Epidermal melanocyte (primary cell): ENCODE data around the gene DISP2.
A peak's percentile ranks its signal among the peaks of the same experiment; 100 is the strongest.

Source experiments
- DNase-seq: peaks from one replicate; pipeline ENCODE4 v3.0.0; 2011; ENCODE audit warnings: low spot score; ENCODE audit not compliant: insufficient read length

Gene DISP2

GRCh38 chr15:40357723-40358470 is at the start of gene DISP2:
Gene DISP2, plus strand, starts transcription at chr15:40358219. Its CDS starts 103 bp downstream, at chr15:40358322.
- DNase-seq, result peak; percentile 98

- DNase-seq, result no peak
These were observed 48.6 kb upstream of the DISP2 start for GRCh38 chr15:40309344-40309862.

- no peak for DNase-seq
These were observed 47.7 kb upstream of the DISP2 start for GRCh38 chr15:40310001-40310959.

- DNase-seq, result no peak
These were observed 47.0 kb upstream of the DISP2 start for GRCh38 chr15:40310993-40311392.

- no peak for DNase-seq
These were observed 45.5 kb upstream of the DISP2 start for GRCh38 chr15:40312370-40313158.

- no peak for DNase-seq
These were observed 44.3 kb upstream of the DISP2 start for GRCh38 chr15:40313531-40314398.

- no peak for DNase-seq
These were observed 43.2 kb upstream of the DISP2 start for GRCh38 chr15:40314723-40315276.

GRCh38 chr15:40316931-40317330 is 41.1 kb upstream of the DISP2 start:
- no peak for DNase-seq

- DNase-seq, result no peak
These were observed 40.4 kb upstream of the DISP2 start for GRCh38 chr15:40317580-40317979.

- DNase-seq, result no peak
These were observed 37.6 kb upstream of the DISP2 start for GRCh38 chr15:40320409-40320808.

GRCh38 chr15:40320931-40321371 is 37.1 kb upstream of the DISP2 start:
- peak; percentile 90 for DNase-seq

GRCh38 chr15:40322531-40323238 is 35.3 kb upstream of the DISP2 start:
- no peak for DNase-seq

GRCh38 chr15:40323239-40323952 is 34.6 kb upstream of the DISP2 start, which contains the start of gene INAFM2:
Gene INAFM2, plus strand, starts transcription at chr15:40323692. Its CDS starts 364 bp downstream, at chr15:40324056.
- DNase-seq, result peak; percentile 88

- DNase-seq, result no peak
These were observed 33.8 kb upstream of the DISP2 start for GRCh38 chr15:40323953-40324937.

GRCh38 chr15:40325188-40325587 is 32.8 kb upstream of the DISP2 start:
- DNase-seq, result no peak

- no peak for DNase-seq
These were observed 32.3 kb upstream of the DISP2 start for GRCh38 chr15:40325700-40326099.

- no peak for DNase-seq
These were observed 30.6 kb upstream of the DISP2 start for GRCh38 chr15:40327457-40327856.
